Kasumi-1 (cell line): Measurements from ENCODE around the gene SMG1.
"Not testable (repeated sequence)": the region's sequence is repeated elsewhere in the genome, so short reads cannot be mapped to it uniquely, and the experiment has no call there.

ENCODE experiments used
- DNase-seq, 2 experiments: peaks; one replicate each; lab custom pipeline; 2025; lab: John Stamatoyannopoulos, UW

The SMG1 gene

GRCh38 chr16:18759598-18760520 lies 166.3 kb downstream of the SMG1 start:
- peak in 1 of 2 experiments; percentile 21 for DNase-seq

DNA sequence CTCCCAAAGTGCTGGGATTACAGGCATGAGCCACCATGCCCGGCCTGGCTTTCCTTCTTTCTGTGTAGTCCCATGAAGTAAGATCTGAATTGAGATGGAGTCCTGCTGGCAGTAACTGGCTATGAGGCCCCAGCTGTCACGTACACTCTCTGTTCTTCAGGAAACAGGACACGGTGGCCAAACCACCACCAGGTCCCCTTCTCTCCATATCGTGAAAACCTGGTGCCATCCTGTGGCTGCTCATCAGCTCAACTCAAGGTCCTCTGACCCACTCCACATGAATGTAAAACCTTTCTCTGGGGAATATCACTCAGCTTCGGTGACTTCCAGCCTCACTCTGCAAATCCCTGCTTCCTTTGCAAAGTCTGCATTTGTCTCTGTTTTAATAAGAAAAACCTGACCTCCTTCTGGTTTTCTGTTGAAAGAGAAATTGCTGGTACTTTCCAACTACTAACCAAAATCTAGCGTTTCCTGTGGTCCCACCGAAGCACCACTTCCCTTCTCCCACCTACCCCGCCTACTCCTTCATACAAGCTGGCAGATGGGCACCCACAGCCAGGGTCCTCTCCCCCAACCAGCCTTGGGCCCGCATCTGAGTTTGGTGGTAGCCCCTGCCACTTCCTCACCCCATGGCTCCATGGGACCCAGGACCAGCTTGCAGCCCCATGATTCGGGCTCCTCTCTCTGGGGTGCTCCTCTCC lies 168.1 kb downstream of the SMG1 start:
- not testable (repeated sequence) for DNase-seq

- DNase-seq = not testable (repeated sequence)
Measured at GRCh38 chr16:18756639-18757038, 169.6 kb downstream of the SMG1 start.
